ENCODE measurements around the gene HPCAL1. TPM values are rescaled to one million over a fixed set of nuclear protein-coding genes. Genes with fewer than 3 reads are reported as not detected.

HPCAL1 gene
- total RNA-seq, 2 donors from 2014 or later: 43.9 to 52.0 TPM

DNA sequence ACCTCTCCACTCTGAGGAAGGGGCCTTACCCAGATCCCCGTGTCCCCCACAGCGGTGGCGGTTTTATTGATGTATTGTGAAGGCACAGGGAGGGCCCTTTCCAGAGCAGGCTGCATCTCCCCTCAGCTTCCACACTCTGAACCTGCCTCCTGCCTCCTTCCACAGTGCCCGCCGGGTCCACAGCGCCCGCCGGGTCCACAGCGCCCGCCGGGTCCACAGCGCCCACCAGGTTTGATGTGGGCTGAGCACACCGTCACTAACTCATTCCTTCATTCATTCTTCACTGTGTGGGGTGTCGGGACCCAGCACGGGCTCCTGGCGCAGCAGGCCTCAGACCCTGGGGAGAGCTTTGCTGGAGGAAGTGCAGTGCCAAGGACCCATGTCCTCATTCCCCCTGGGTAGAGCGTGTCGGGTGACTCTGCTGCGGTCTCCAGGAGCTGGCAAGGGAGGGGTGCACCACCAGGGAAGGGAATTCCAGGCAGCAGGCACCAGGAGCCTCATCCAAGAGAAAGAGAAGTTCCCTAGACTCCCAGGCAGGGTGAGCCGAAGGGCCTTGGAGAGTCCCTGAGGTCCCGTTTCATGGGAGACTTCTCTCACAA, 57.1 kb downstream of the HPCAL1 start:
- Mint-ChIP-seq H3K4me1 (ENCODE audit: low read depth) (peaks cover 24% of the 10 kb centered on the region), H3K4me3 (no peak overlapping the region), H3K27ac (no peak overlapping the region), H3K27me3 (ENCODE audit: low read depth) (no peaks in the 10 kb centered on the region), H3K36me3 (ENCODE audit: insufficient read depth in 2 of 2) (no peaks in the 10 kb centered on the region), H3K9me3 (no peaks in the 10 kb centered on the region)
- DNase-seq (no peak), ATAC-seq (replicated peaks in 1 of 2) (no peak)

- H3K4me1 Mint-ChIP-seq (ENCODE audit: low read depth): peaks cover 25% of the 10 kb centered on the region
- no peaks in the 10 kb centered on the region for H3K36me3 Mint-ChIP-seq (ENCODE audit: insufficient read depth in 2 of 2)
- H3K27ac Mint-ChIP-seq: no peak overlapping the region
- DNase-seq: no peak
- no peak overlapping the region for H3K4me3 Mint-ChIP-seq
- no peaks in the 10 kb centered on the region for H3K9me3 Mint-ChIP-seq
- no peak for ATAC-seq (replicated peaks in 1 of 2)
- H3K27me3 Mint-ChIP-seq (ENCODE audit: low read depth): no peaks in the 10 kb centered on the region
Measured at GRCh38 chr2:10360460-10360849, 57.8 kb downstream of the HPCAL1 start.

- H3K27me3 Mint-ChIP-seq (ENCODE audit: low read depth): no peaks in the 10 kb centered on the region
- no peak for ATAC-seq (replicated peaks in 1 of 2)
Measured at GRCh38 chr2:10360850-10361588, 58.3 kb downstream of the HPCAL1 start.

GRCh38 chr2:10362096-10362897, 59.6 kb downstream of the HPCAL1 start:
- ATAC-seq (replicated peaks in 1 of 2) (no peak), DNase-seq (no peak)
- Mint-ChIP-seq H3K4me1 (ENCODE audit: low read depth) (peaks cover 24% of the 10 kb centered on the region), H3K4me3 (no peak overlapping the region), H3K27ac (no peak overlapping the region), H3K9me3 (no peaks in the 10 kb centered on the region), H3K27me3 (ENCODE audit: low read depth) (no peaks in the 10 kb centered on the region), H3K36me3 (ENCODE audit: insufficient read depth in 2 of 2) (no peaks in the 10 kb centered on the region)

More at GRCh38 chr2:10360850-10361588, 58.3 kb downstream of the HPCAL1 start:
- DNase-seq: no peak
- H3K4me3 Mint-ChIP-seq: no peak overlapping the region
- no peak overlapping the region for H3K27ac Mint-ChIP-seq
- H3K4me1 Mint-ChIP-seq (ENCODE audit: low read depth): peaks cover 24% of the 10 kb centered on the region
- H3K9me3 Mint-ChIP-seq: no peaks in the 10 kb centered on the region
- no peaks in the 10 kb centered on the region for H3K36me3 Mint-ChIP-seq (ENCODE audit: insufficient read depth in 2 of 2)

- no peak for DNase-seq
- Mint-ChIP-seq H3K9me3 (no peaks in the 10 kb centered on the region), H3K4me1 (ENCODE audit: low read depth) (peaks cover 27% of the 10 kb centered on the region), H3K36me3 (ENCODE audit: insufficient read depth in 2 of 2) (no peaks in the 10 kb centered on the region), H3K4me3 (no peak overlapping the region), H3K27ac (no peak overlapping the region), H3K27me3 (ENCODE audit: low read depth) (no peaks in the 10 kb centered on the region)
- ATAC-seq (replicated peaks in 1 of 2): no peak
Measured at GRCh38 chr2:10362898-10363454, 60.3 kb downstream of the HPCAL1 start.

DNA sequence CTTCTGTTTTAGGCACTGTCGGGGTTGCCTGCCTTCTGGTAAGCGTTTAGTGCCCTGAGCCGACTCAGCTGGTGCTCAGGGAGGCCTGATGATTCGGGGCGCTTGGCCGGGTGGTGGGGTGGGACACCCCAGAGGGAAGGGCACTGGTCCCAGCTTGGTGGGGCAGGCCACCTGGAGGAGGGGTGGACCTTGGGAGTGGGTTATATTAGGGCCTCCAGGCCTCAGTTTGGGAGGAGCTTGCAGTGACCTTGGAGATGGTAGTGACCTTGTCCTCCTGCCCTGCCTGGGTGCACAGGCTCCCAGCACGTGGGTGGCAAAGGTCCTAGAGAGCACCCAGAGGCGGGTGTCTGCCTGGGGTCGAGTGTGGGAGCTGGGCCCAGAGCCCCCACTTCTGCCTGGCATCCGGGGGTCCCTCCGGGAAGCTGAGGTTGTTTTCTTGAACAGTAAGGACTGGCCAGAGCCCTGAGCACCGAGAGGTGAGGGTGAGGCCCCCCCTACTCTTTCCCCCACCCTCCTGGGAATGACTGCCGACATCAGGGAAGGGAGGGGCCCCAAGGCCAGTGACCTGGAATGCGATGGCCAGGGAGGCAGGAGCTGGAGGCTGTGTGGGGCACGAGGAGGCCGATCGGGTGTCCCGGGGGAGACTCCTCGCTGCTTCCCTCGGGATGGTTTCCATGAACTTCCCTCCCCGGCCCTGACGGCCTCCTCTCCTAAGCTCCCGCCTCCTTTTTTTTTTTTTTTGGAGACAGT, 61.3 kb downstream of the HPCAL1 start:
- H3K4me1 Mint-ChIP-seq (ENCODE audit: low read depth): peaks cover 30% of the 10 kb centered on the region
- no peaks in the 10 kb centered on the region for H3K36me3 Mint-ChIP-seq (ENCODE audit: insufficient read depth in 2 of 2)
- H3K9me3 Mint-ChIP-seq: no peaks in the 10 kb centered on the region
- no peaks in the 10 kb centered on the region for H3K27me3 Mint-ChIP-seq (ENCODE audit: low read depth)
- H3K4me3 Mint-ChIP-seq: no peak overlapping the region
- DNase-seq: no peak
- H3K27ac Mint-ChIP-seq: no peak overlapping the region
- ATAC-seq (replicated peaks in 1 of 2): no peak

DNA sequence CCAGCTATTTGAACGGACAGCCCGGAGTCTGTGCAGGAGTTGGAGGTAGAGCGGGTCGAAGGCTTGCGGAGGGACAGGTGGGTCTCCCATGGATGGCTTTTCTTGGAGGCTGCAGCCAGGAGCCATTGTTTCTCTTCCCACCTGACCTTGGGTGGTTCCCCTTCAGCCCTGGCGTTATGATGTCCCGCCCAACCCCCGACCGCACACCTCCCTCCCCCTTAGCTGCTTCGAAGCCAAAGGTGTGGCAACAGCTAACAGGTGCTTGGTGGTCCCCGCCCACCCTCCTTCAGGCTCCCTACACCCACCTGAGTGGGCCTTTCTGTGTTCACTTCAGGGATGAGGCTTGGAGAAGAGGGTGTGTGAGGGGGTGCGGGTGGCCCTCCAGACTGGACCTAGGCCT, 62.7 kb downstream of the HPCAL1 start:
- no peak for ATAC-seq (replicated peaks in 1 of 2)
- Mint-ChIP-seq H3K4me1 (ENCODE audit: low read depth) (peaks cover 30% of the 10 kb centered on the region), H3K36me3 (ENCODE audit: insufficient read depth in 2 of 2) (no peaks in the 10 kb centered on the region), H3K27me3 (ENCODE audit: low read depth) (no peaks in the 10 kb centered on the region), H3K4me3 (no peak overlapping the region), H3K27ac (no peak overlapping the region), H3K9me3 (no peaks in the 10 kb centered on the region)
- no peak for DNase-seq

DNA sequence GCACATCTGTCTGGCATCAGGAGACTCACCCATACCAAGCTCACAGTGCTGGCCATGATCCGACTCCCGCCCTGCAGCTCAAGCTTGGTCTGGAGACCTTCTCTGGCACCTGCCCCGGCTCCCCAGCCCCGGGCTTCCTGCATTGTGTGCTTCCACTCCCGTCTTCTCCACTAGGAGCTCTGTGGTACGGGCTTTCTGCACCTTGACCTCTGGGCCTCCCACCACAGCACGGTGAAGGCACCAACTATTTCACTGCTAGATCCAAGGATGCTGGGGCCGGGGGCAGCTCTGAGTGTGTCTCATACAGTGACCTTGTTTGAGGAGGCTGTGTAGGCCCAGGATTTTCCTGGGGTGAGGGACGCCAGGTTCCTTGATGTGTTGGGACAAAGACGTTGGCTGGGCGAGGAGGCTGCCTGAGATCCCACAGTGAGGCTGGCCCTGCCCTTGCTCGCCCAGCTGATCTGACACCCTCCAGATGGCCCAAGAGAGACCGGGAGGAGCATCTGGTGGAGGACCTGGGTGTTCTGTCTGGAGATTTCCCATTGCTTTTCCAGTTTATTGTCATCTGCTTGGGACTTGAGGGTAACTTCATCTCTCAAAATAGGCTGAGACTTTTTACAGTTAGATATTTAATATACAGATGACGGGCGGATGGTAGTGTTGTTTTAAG, 64.0 kb downstream of the HPCAL1 start:
- H3K4me1 Mint-ChIP-seq (ENCODE audit: low read depth): peaks cover 23% of the 10 kb centered on the region
- no peaks in the 10 kb centered on the region for H3K36me3 Mint-ChIP-seq (ENCODE audit: insufficient read depth in 2 of 2)
- no peak for DNase-seq
- ATAC-seq (replicated peaks in 1 of 2): no peak
- no peak overlapping the region for H3K4me3 Mint-ChIP-seq
- no peaks in the 10 kb centered on the region for H3K27me3 Mint-ChIP-seq (ENCODE audit: low read depth)
- H3K9me3 Mint-ChIP-seq: no peaks in the 10 kb centered on the region
- H3K27ac Mint-ChIP-seq: no peak overlapping the region

- H3K4me3 Mint-ChIP-seq: no peak overlapping the region
- H3K27me3 Mint-ChIP-seq (ENCODE audit: low read depth): no peaks in the 10 kb centered on the region
- H3K36me3 Mint-ChIP-seq (ENCODE audit: insufficient read depth in 2 of 2): no peaks in the 10 kb centered on the region
- DNase-seq (no peak), ATAC-seq (replicated peaks in 1 of 2) (no peak)
- no peaks in the 10 kb centered on the region for H3K9me3 Mint-ChIP-seq
- peaks cover 16% of the 10 kb centered on the region for H3K4me1 Mint-ChIP-seq (ENCODE audit: low read depth)
- no peak overlapping the region for H3K27ac Mint-ChIP-seq
Measured at GRCh38 chr2:10367472-10368439, 65.1 kb downstream of the HPCAL1 start.

- ATAC-seq (replicated peaks in 1 of 2): no peak
- no peak for DNase-seq
- H3K36me3 Mint-ChIP-seq (ENCODE audit: insufficient read depth in 2 of 2): no peaks in the 10 kb centered on the region
- no peak overlapping the region for H3K27ac Mint-ChIP-seq
- no peak overlapping the region for H3K4me3 Mint-ChIP-seq
- H3K27me3 Mint-ChIP-seq (ENCODE audit: low read depth): no peaks in the 10 kb centered on the region
- H3K4me1 Mint-ChIP-seq (ENCODE audit: low read depth): peaks cover 16% of the 10 kb centered on the region
- no peaks in the 10 kb centered on the region for H3K9me3 Mint-ChIP-seq
Measured at GRCh38 chr2:10368491-10369231, 66.0 kb downstream of the HPCAL1 start.

All from activated T-cell treated with anti-CD3 and anti-CD28 coated beads, Interleukin-2, amount 50 U/mL, for 72 hours (primary cell).